A549 (cell line): ENCODE results near the gene RHOT2. TPM values are rescaled to one million over a fixed set of nuclear protein-coding genes. Genes with fewer than 3 reads are reported as not detected.

Experiments used
- ATAC-seq, 2 experiments: fragments of 200-7000 bp in 1 of 2; fragments of >200 bp in 1 of 2; cut with Nextera tagmentation in 1 of 2; cut with Tn5 transposase in 1 of 2; 3 replicates each; pipeline versions ENCODE4 v1.8.0 to v1.9.1; 2018 to 2020; ENCODE audit warnings: mild to moderate bottlenecking in 1 of 2, moderate library complexity in 1 of 2
- CTCF ChIA-PET: fragments of 300-600 bp; sonication (Branson Sonifier 250); formaldehyde crosslinking; extraction: SDS; loops from one replicate; lab custom pipeline; 2021; ENCODE audit warnings: antibody characterized with exemption, inconsistent platforms; lab: Yijun Ruan, JAX
- POLR2A ChIA-PET: fragments of 350-600 bp; formaldehyde crosslinking; extraction: SDS; loops from one replicate; lab custom pipeline; 2021; ENCODE audit warnings: antibody characterized with exemption, inconsistent platforms; lab: Yijun Ruan, JAX
- DNase-seq, 2 experiments: peaks; one replicate each; pipeline versions ENCODE4 v3.0.0 to v3.0.0-alpha.2; 2011 to 2016; ENCODE audit warnings: low read depth in 1 of 2, low spot score in 1 of 2
- FAIRE-seq: peaks from 2 replicates; lab custom pipeline; 2011; peaks lifted over from hg19 to GRCh38; lab: Jason Lieb, UNC
- H3K27ac ChIP-seq, 2 experiments: fragments of >200 bp; sonication (Bioruptor Twin); formaldehyde crosslinking; 3 replicates each; pipeline ENCODE4 v1.5.1; 2016 to 2017
- H3K4me1 ChIP-seq: fragments of >200 bp; sonication (Bioruptor Twin); formaldehyde crosslinking; 3 replicates; pipeline ENCODE4 v1.6.1; 2016
- H3K4me2 ChIP-seq: fragments of >200 bp; sonication (Bioruptor Twin); formaldehyde crosslinking; 3 replicates; pipeline ENCODE4 v1.6.1; 2016
- H3K4me3 ChIP-seq: fragments of >200 bp; sonication (Bioruptor Twin); formaldehyde crosslinking; 3 replicates; pipeline ENCODE4 v1.5.1; 2016
- H3K9me3 ChIP-seq: fragments of >200 bp; sonication (Bioruptor Twin); formaldehyde crosslinking; 3 replicates; pipeline ENCODE4 v1.6.1; 2016
- BHLHE40 ChIP-seq: IDR thresholded peaks from 2 replicates; pipeline ENCODE4 v1.6.1; 2012; ENCODE audit warnings: low read depth, low read length, inconsistent platforms
- CEBPB ChIP-seq, 2 experiments: fragments of >200 bp in 1 of 2; sonication (Bioruptor Twin) in 1 of 2; formaldehyde crosslinking in 1 of 2; IDR thresholded peaks; 2 replicates each; pipeline ENCODE4 v1.6.1; 2012 to 2016
- CHD4 ChIP-seq: fragments of 200-600 bp; sonication (generic); IDR thresholded peaks from 2 replicates; pipeline ENCODE4 v1.6.1; 2016; ENCODE audit warnings: antibody characterized with exemption, mild to moderate bottlenecking, borderline replicate concordance
- E2F6 ChIP-seq: IDR thresholded peaks from 2 replicates; pipeline ENCODE4 v1.6.1; 2012; ENCODE audit warnings: low read depth, borderline replicate concordance
- FOSL2 ChIP-seq, 2 experiments: fragments of 450-650 bp in 1 of 2; fragments of >200 bp in 1 of 2; sonication (Bioruptor Twin) in 1 of 2; formaldehyde crosslinking; IDR thresholded peaks; 2 replicates each; pipeline versions ENCODE4 v1.5.0 to v1.6.1; 2016 to 2020; ENCODE audit warnings: mild to moderate bottlenecking in 1 of 2, moderate library complexity in 1 of 2
- HEYL ChIP-seq: fragments of 250-450 bp; sonication (Bioruptor Pico); IDR thresholded peaks from 2 replicates; pipeline ENCODE4 v1.8.0; 2021; ENCODE audit warnings: mild to moderate bottlenecking, moderate library complexity
- HOXB13 ChIP-seq: fragments of 250-450 bp; sonication (Bioruptor Pico); IDR thresholded peaks from 2 replicates; pipeline ENCODE4 v1.5.0; 2020; ENCODE audit warnings: low read depth, mild to moderate bottlenecking, moderate library complexity
- KDM5A ChIP-seq: fragments of 200-600 bp; sonication (generic); IDR thresholded peaks from 2 replicates; pipeline ENCODE4 v1.6.1; 2016; ENCODE audit warnings: antibody characterized with exemption, mild to moderate bottlenecking
- MAFK ChIP-seq: fragments of 450-650 bp; IDR thresholded peaks from 2 replicates; pipeline ENCODE4 v1.6.1; 2014; ENCODE audit not compliant: partially characterized antibody
- MYC ChIP-seq: IDR thresholded peaks from 2 replicates; pipeline ENCODE4 v1.6.1; 2012; ENCODE audit warnings: mild to moderate bottlenecking, inconsistent platforms, low read length, improper control_type of control experiment, borderline replicate concordance
- PHF8 ChIP-seq: fragments of 200-600 bp; sonication (generic); IDR thresholded peaks from 2 replicates; pipeline ENCODE4 v1.6.1; 2016; ENCODE audit warnings: low read depth, mild to moderate bottlenecking, antibody characterized with exemption, moderate library complexity, borderline replicate concordance
- RNF2 ChIP-seq: fragments of 200-600 bp; sonication (generic); IDR thresholded peaks from 2 replicates; pipeline ENCODE4 v1.6.1; 2016; ENCODE audit warnings: low read depth, mild to moderate bottlenecking, antibody characterized with exemption, moderate library complexity, borderline replicate concordance
- TFCP2L1 ChIP-seq: fragments of 250-450 bp; sonication (Bioruptor Pico); IDR thresholded peaks from 2 replicates; pipeline ENCODE4 v1.5.0; 2021; ENCODE audit warnings: mild to moderate bottlenecking
- USF2 ChIP-seq: fragments of 450-650 bp; IDR thresholded peaks from 2 replicates; pipeline ENCODE4 v1.6.1; 2014; ENCODE audit warnings: antibody characterized with exemption
- ZC3H11A ChIP-seq: fragments of 450-650 bp; IDR thresholded peaks from 2 replicates; pipeline ENCODE4 v1.6.1; 2014; ENCODE audit warnings: antibody characterized with exemption, mild to moderate bottlenecking
- ZFP36 ChIP-seq: fragments of 450-650 bp; IDR thresholded peaks from 2 replicates; pipeline ENCODE4 v1.6.1; 2014; ENCODE audit warnings: borderline replicate concordance; ENCODE audit not compliant: partially characterized antibody
- WGBS: methylation state at CpG from one replicate; pipeline ENCODE4 v1.1.6; 2017; ENCODE audit errors: missing lambda C conversion rate; 5-methylcytosine and 5-hydroxymethylcytosine counted together
- polyA plus RNA-seq, 4 experiments: library from polyadenylated mRNA; depleted of rRNA in 3 of 4; stranded (reverse); fragments of >200 nt; fragmentation: RNase III in 1 of 4; extraction: RNeasy Plus Mini Kit Qiagen cat#74134 plus additional on column Dnase treatment in 1 of 4; gene quantifications; 2 replicates in 3 of 4; 3 replicates in 1 of 4; pipeline ENCODE4 v1.2.3, GENCODE V29; 2011 to 2017
- TF ChIP-seq, protein P1 (sequence below): fragments of >200 bp; sonication (Bioruptor Twin); formaldehyde crosslinking; IDR thresholded peaks from 3 replicates; pipeline ENCODE4 v1.5.1; 2016
- TF ChIP-seq, protein P2 (sequence below): fragments of 200-600 bp; sonication (generic); IDR thresholded peaks from 2 replicates; pipeline ENCODE4 v1.6.1; 2016; ENCODE audit warnings: antibody characterized with exemption, mild to moderate bottlenecking, moderate library complexity
- TF ChIP-seq, protein P3 (sequence below): IDR thresholded peaks from 2 replicates; pipeline ENCODE4 v1.6.1; 2012

Gene RHOT2
- polyA plus RNA-seq, 2 of the 4 experiments (the other 2 are of a cell fraction) = 38.0 to 83.1 TPM

DNA sequence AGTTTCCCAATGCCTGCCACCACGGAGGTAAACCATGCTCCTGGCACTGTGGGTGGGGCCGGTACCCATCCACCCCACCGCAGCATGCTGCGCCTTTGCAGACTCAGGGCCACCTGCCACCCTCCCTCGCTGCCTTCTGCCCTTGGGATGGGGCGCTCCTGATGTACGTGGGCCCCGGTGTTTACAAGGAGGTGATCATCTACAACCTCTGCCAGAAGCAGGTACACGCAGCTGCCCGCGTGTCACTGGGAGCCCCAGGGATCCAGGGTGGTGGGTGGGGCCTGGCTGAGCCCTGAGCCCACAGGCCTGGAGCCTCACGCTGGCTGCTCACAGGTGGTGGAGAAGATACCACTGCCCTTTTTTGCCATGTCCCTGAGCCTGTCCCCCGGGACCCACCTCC lies 1.4 kb upstream of the RHOT2 start:
- H3K4me2 ChIP-seq = no peak overlapping the region
- 86% methylated on average over 9 of the region's 13 CpGs for WGBS
- FAIRE-seq (no peak), ATAC-seq (no peak), DNase-seq (no peak)
- no peak overlapping the region for H3K4me3 ChIP-seq
- POLR2A ChIA-PET = no interaction called here
- no peaks in the 10 kb centered on the region for H3K9me3 ChIP-seq
- H3K27ac ChIP-seq = no peak overlapping the region
- CTCF ChIA-PET = interaction anchor here (1.1 to 13.5 kb wide), 10 partner anchors 9 to 94 kb away, joined by 3 to 105 read pairs (median 11); partner anchors contain the start of genes RHBDL1, STUB1 and WDR90
- peaks cover 11% of the 10 kb centered on the region for H3K4me1 ChIP-seq
- TF ChIP-seq USF2 = no peak
- no peak for TF ChIP-seq ZFP36
- TF ChIP-seq HEYL (CRISPR knock-in tag) = no peak
- no peak for TF ChIP-seq HOXB13
- TF ChIP-seq BHLHE40 = no peak
- TF ChIP-seq, protein P1, sequence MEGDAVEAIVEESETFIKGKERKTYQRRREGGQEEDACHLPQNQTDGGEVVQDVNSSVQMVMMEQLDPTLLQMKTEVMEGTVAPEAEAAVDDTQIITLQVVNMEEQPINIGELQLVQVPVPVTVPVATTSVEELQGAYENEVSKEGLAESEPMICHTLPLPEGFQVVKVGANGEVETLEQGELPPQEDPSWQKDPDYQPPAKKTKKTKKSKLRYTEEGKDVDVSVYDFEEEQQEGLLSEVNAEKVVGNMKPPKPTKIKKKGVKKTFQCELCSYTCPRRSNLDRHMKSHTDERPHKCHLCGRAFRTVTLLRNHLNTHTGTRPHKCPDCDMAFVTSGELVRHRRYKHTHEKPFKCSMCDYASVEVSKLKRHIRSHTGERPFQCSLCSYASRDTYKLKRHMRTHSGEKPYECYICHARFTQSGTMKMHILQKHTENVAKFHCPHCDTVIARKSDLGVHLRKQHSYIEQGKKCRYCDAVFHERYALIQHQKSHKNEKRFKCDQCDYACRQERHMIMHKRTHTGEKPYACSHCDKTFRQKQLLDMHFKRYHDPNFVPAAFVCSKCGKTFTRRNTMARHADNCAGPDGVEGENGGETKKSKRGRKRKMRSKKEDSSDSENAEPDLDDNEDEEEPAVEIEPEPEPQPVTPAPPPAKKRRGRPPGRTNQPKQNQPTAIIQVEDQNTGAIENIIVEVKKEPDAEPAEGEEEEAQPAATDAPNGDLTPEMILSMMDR = no peak
- TF ChIP-seq, protein P2, sequence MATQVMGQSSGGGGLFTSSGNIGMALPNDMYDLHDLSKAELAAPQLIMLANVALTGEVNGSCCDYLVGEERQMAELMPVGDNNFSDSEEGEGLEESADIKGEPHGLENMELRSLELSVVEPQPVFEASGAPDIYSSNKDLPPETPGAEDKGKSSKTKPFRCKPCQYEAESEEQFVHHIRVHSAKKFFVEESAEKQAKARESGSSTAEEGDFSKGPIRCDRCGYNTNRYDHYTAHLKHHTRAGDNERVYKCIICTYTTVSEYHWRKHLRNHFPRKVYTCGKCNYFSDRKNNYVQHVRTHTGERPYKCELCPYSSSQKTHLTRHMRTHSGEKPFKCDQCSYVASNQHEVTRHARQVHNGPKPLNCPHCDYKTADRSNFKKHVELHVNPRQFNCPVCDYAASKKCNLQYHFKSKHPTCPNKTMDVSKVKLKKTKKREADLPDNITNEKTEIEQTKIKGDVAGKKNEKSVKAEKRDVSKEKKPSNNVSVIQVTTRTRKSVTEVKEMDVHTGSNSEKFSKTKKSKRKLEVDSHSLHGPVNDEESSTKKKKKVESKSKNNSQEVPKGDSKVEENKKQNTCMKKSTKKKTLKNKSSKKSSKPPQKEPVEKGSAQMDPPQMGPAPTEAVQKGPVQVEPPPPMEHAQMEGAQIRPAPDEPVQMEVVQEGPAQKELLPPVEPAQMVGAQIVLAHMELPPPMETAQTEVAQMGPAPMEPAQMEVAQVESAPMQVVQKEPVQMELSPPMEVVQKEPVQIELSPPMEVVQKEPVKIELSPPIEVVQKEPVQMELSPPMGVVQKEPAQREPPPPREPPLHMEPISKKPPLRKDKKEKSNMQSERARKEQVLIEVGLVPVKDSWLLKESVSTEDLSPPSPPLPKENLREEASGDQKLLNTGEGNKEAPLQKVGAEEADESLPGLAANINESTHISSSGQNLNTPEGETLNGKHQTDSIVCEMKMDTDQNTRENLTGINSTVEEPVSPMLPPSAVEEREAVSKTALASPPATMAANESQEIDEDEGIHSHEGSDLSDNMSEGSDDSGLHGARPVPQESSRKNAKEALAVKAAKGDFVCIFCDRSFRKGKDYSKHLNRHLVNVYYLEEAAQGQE = no peak
- TF ChIP-seq CEBPB (IDR thresholded peaks at IDR 0.05) = no peak
- TF ChIP-seq CHD4 = no peak
- no peak for TF ChIP-seq RNF2
- TF ChIP-seq MAFK = no peak
- no peak for TF ChIP-seq FOSL2 (IDR thresholded peaks at IDR 0.05)
- no peak for TF ChIP-seq FOSL2 (CRISPR knock-in tag; IDR thresholded peaks at IDR 0.05)
- TF ChIP-seq PHF8 = no peak
- TF ChIP-seq, protein P3, sequence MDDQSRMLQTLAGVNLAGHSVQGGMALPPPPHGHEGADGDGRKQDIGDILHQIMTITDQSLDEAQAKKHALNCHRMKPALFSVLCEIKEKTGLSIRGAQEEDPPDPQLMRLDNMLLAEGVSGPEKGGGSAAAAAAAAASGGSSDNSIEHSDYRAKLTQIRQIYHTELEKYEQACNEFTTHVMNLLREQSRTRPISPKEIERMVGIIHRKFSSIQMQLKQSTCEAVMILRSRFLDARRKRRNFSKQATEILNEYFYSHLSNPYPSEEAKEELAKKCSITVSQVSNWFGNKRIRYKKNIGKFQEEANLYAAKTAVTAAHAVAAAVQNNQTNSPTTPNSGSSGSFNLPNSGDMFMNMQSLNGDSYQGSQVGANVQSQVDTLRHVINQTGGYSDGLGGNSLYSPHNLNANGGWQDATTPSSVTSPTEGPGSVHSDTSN = no peak
- TF ChIP-seq E2F6 = no peak
- TF ChIP-seq TFCP2L1 (CRISPR knock-in tag) = no peak
- no peak for TF ChIP-seq KDM5A
- TF ChIP-seq MYC = no peak
- TF ChIP-seq ZC3H11A = no peak
